ENCODE data around the gene IL22RA2.

IL22RA2 gene

GRCh38 chr6:137185290-137185689, 11.8 kb upstream of the IL22RA2 start:
- Histone ChIP-seq H2AK5ac (ENCODE audit: low read depth, low read length) (no peak overlapping the region), H2BK120ac (ENCODE audit: low read depth, low read length) (no peak overlapping the region), H3K18ac (ENCODE audit: low read length) (no peak overlapping the region), H2BK5ac (ENCODE audit: low read length) (no peak overlapping the region), H3K9me3 (replicated peaks in 1 of 2; ENCODE audit: control insufficient read depth in 2 of 2, insufficient read depth in 1 of 2, low read depth in 1 of 2, low read length in 2 of 2) (peaks cover 10 to 21% of the 10 kb centered on the region in 2 donors), H3K79me1 (ENCODE audit: low read depth, low read length) (no peaks in the 10 kb centered on the region), H3K4me2 (ENCODE audit: insufficient read depth, low read length, poor library complexity, severe bottlenecking) (no peak overlapping the region), H2BK15ac (ENCODE audit: low read length) (no peak overlapping the region), H3K4me1 (ENCODE audit: control insufficient read depth in 2 of 2, insufficient read depth in 1 of 2, low read depth in 1 of 2, low read length in 2 of 2) (no peaks in the 10 kb centered on the region), H3K4me3 (ENCODE audit: low read length in 2 of 2) (no peak overlapping the region), H2AFZ (ENCODE audit: low read length) (no peak overlapping the region), H4K8ac (ENCODE audit: low read depth, low read length) (no peak overlapping the region), H2BK12ac (ENCODE audit: low read length) (no peak overlapping the region), H4K91ac (ENCODE audit: low read depth, low read length, poor library complexity) (no peak overlapping the region), H3K14ac (ENCODE audit: low read length) (no peak overlapping the region), H3K27me3 (ENCODE audit: control insufficient read depth in 3 of 3, insufficient read depth in 3 of 3, low read depth in 1 of 3, low read length in 3 of 3) (no peaks in the 10 kb centered on the region), H3K36me3 (replicated peaks in 1 of 2; ENCODE audit: control insufficient read depth in 2 of 2, insufficient read depth in 2 of 2, low read length in 2 of 2) (no peaks in the 10 kb centered on the region), H3K27ac (replicated peaks; ENCODE audit: low read length) (no peak overlapping the region), H3K4ac (ENCODE audit: low read length) (no peak overlapping the region), H3K23ac (ENCODE audit: low read depth, low read length, poor library complexity) (no peak overlapping the region), H3K9ac (ENCODE audit: low read depth, low read length, poor library complexity) (no peak overlapping the region)
- DNase-seq (ENCODE audit: low spot score) = no peak
- WGBS, 2 donors (ENCODE audit: extremely low coverage in 2 of 2, insufficient read length in 2 of 2, insufficient replicate concordance in 1 of 2) = no CpG with 5 or more reads among the region's 3 CpGs

DNA sequence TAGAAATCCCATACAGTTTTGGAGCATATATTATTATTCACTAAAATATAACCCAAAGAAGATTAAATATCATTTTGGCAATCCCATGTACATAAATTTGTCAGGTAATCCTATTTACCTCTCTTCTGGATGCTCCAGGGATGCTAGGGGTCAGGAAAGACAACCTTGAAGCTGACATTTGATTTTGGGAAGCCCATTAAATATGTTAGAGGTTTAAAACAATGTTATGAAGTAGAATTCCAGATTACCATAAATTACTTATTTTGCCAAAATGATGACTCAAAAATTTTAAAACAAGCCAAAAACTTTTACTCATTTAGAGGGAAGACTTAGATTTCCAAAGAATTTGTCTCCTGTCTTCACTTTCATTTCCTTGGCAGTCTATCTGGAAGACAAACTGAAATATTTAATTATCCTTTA, 9.2 kb upstream of the IL22RA2 start:
- H3K9ac ChIP-seq (ENCODE audit: low read depth, low read length, poor library complexity) = no peak overlapping the region
- H4K8ac ChIP-seq (ENCODE audit: low read depth, low read length) = no peak overlapping the region
- H2BK12ac ChIP-seq (ENCODE audit: low read length) = no peak overlapping the region
- no peak overlapping the region for H4K91ac ChIP-seq (ENCODE audit: low read depth, low read length, poor library complexity)
- no peak overlapping the region for H3K23ac ChIP-seq (ENCODE audit: low read depth, low read length, poor library complexity)
- H3K4me3 ChIP-seq (ENCODE audit: low read length in 2 of 2) = no peak overlapping the region
- H3K4me1 ChIP-seq (ENCODE audit: control insufficient read depth in 2 of 2, insufficient read depth in 1 of 2, low read depth in 1 of 2, low read length in 2 of 2) = no peaks in the 10 kb centered on the region
- no peak overlapping the region for H2AFZ ChIP-seq (ENCODE audit: low read length)
- H3K14ac ChIP-seq (ENCODE audit: low read length) = no peak overlapping the region
- no peak overlapping the region for H2BK15ac ChIP-seq (ENCODE audit: low read length)
- H2AK5ac ChIP-seq (ENCODE audit: low read depth, low read length) = no peak overlapping the region
- H3K18ac ChIP-seq (ENCODE audit: low read length) = no peak overlapping the region
- no peaks in the 10 kb centered on the region for H3K79me1 ChIP-seq (ENCODE audit: low read depth, low read length)
- H3K36me3 ChIP-seq (replicated peaks in 1 of 2; ENCODE audit: control insufficient read depth in 2 of 2, insufficient read depth in 2 of 2, low read length in 2 of 2) = peaks cover 0 to 2% of the 10 kb centered on the region in 2 donors
- H2BK120ac ChIP-seq (ENCODE audit: low read depth, low read length) = no peak overlapping the region
- no peak overlapping the region for H3K4me2 ChIP-seq (ENCODE audit: insufficient read depth, low read length, poor library complexity, severe bottlenecking)
- H3K27me3 ChIP-seq (ENCODE audit: control insufficient read depth in 3 of 3, insufficient read depth in 3 of 3, low read depth in 1 of 3, low read length in 3 of 3) = no peaks in the 10 kb centered on the region
- DNase-seq (ENCODE audit: low spot score) = no peak
- no peak overlapping the region for H2BK5ac ChIP-seq (ENCODE audit: low read length)
- H3K9me3 ChIP-seq (replicated peaks in 1 of 2; ENCODE audit: control insufficient read depth in 2 of 2, insufficient read depth in 1 of 2, low read depth in 1 of 2, low read length in 2 of 2) = peaks cover 6 to 26% of the 10 kb centered on the region in 2 donors
- no peak overlapping the region for H3K27ac ChIP-seq (replicated peaks; ENCODE audit: low read length)
- no peak overlapping the region for H3K4ac ChIP-seq (ENCODE audit: low read length)

DNA sequence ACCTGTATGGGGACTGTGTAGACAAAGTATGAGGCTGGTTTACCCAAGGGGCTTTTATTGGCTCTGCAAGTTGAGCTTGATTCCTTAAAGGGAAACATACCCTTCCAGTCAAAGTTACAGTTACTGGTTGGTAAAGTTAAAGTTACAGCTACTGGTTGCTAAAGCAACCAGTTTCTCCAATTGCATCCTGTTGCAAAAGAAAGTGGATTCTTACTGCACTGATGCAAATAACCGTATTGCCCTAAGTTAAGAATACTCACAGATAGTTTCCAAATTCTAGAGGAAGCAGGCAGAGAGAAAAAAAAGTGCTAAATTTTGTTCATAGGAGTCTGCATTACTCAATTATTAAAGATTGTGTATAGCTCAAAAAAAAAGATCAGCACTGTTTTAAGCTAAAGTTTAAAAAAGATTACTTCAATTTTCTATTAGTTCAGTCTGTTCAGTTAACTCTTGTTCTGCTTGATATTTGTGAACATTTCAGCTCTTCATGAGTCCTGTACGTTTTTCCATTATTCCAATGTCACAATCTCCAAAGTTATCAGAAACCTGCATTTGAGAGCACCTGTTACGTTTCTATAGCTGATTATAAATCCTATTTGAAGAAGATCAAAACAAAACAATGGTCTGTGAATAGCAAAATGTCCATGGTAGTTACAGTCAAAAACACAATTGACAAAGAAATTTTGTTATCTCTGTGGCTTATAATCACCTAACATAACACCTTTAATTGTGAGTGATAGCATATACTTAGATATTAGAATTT, 8.6 kb upstream of the IL22RA2 start:
- H3K4me1 ChIP-seq (ENCODE audit: control insufficient read depth in 2 of 2, insufficient read depth in 1 of 2, low read depth in 1 of 2, low read length in 2 of 2) = no peaks in the 10 kb centered on the region
- H3K9me3 ChIP-seq (replicated peaks in 1 of 2; ENCODE audit: control insufficient read depth in 2 of 2, insufficient read depth in 1 of 2, low read depth in 1 of 2, low read length in 2 of 2) = peaks cover 6 to 23% of the 10 kb centered on the region in 2 donors
- DNase-seq (ENCODE audit: low spot score) = no peak

DNA sequence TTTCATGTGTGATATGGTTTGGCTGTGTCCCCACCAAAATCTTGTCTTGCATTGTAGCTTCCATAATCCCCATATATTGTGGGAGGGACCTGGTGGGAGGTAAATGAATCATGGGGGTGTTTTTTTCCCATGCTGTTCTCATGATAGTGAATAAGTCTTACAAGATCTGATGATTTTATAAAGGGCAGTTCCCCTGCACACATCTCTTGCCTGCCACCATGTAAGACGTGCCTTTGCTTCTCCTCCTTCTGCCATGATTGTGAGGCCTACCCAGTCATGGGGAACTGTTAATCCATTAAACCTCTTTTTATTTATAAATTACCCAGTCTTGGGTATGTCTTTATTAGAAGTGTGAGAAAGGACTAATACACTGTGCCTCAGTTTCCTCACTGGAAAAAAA, 4.2 kb upstream of the IL22RA2 start:
- H3K4me2 ChIP-seq (ENCODE audit: insufficient read depth, low read length, poor library complexity, severe bottlenecking) = no peak overlapping the region
- no peak for DNase-seq (ENCODE audit: low spot score)
- H3K9ac ChIP-seq (ENCODE audit: low read depth, low read length, poor library complexity) = no peak overlapping the region
- no peak overlapping the region for H3K18ac ChIP-seq (ENCODE audit: low read length)
- peaks cover 0 to 2% of the 10 kb centered on the region in 2 donors for H3K36me3 ChIP-seq (replicated peaks in 1 of 2; ENCODE audit: control insufficient read depth in 2 of 2, insufficient read depth in 2 of 2, low read length in 2 of 2)
- H3K4ac ChIP-seq (ENCODE audit: low read length) = no peak overlapping the region
- no peaks in the 10 kb centered on the region for H3K27me3 ChIP-seq (ENCODE audit: control insufficient read depth in 3 of 3, insufficient read depth in 3 of 3, low read depth in 1 of 3, low read length in 3 of 3)
- H3K23ac ChIP-seq (ENCODE audit: low read depth, low read length, poor library complexity) = no peak overlapping the region
- no peak overlapping the region for H3K27ac ChIP-seq (replicated peaks; ENCODE audit: low read length)
- no peak overlapping the region for H2BK120ac ChIP-seq (ENCODE audit: low read depth, low read length)
- H2BK5ac ChIP-seq (ENCODE audit: low read length) = no peak overlapping the region
- no peak overlapping the region for H4K8ac ChIP-seq (ENCODE audit: low read depth, low read length)
- WGBS, 2 donors (ENCODE audit: extremely low coverage in 2 of 2, insufficient read length in 2 of 2, insufficient replicate concordance in 1 of 2) = no CpG with 5 or more reads among the region's 1 CpG
- no peak overlapping the region for H3K4me3 ChIP-seq (ENCODE audit: low read length in 2 of 2)
- no peak overlapping the region for H3K14ac ChIP-seq (ENCODE audit: low read length)
- H2BK15ac ChIP-seq (ENCODE audit: low read length) = no peak overlapping the region
- H2AFZ ChIP-seq (ENCODE audit: low read length) = no peak overlapping the region
- H2BK12ac ChIP-seq (ENCODE audit: low read length) = no peak overlapping the region
- H4K91ac ChIP-seq (ENCODE audit: low read depth, low read length, poor library complexity) = no peak overlapping the region
- H2AK5ac ChIP-seq (ENCODE audit: low read depth, low read length) = no peak overlapping the region
- no peaks in the 10 kb centered on the region for H3K4me1 ChIP-seq (ENCODE audit: control insufficient read depth in 2 of 2, insufficient read depth in 1 of 2, low read depth in 1 of 2, low read length in 2 of 2)
- H3K79me1 ChIP-seq (ENCODE audit: low read depth, low read length) = no peaks in the 10 kb centered on the region
- peaks cover 0 to 10% of the 10 kb centered on the region in 2 donors for H3K9me3 ChIP-seq (replicated peaks in 1 of 2; ENCODE audit: control insufficient read depth in 2 of 2, insufficient read depth in 1 of 2, low read depth in 1 of 2, low read length in 2 of 2)

More for the DNA sequence above, 8.6 kb upstream of the IL22RA2 start:
- H3K4me3 ChIP-seq (ENCODE audit: low read length in 2 of 2) = no peak overlapping the region
- H3K23ac ChIP-seq (ENCODE audit: low read depth, low read length, poor library complexity) = no peak overlapping the region
- H3K36me3 ChIP-seq (replicated peaks in 1 of 2; ENCODE audit: control insufficient read depth in 2 of 2, insufficient read depth in 2 of 2, low read length in 2 of 2) = peaks cover 0 to 2% of the 10 kb centered on the region in 2 donors
- no peak overlapping the region for H4K8ac ChIP-seq (ENCODE audit: low read depth, low read length)
- no peak overlapping the region for H3K4ac ChIP-seq (ENCODE audit: low read length)
- no peaks in the 10 kb centered on the region for H3K27me3 ChIP-seq (ENCODE audit: control insufficient read depth in 3 of 3, insufficient read depth in 3 of 3, low read depth in 1 of 3, low read length in 3 of 3)
- H3K79me1 ChIP-seq (ENCODE audit: low read depth, low read length) = no peaks in the 10 kb centered on the region
- H2BK15ac ChIP-seq (ENCODE audit: low read length) = no peak overlapping the region
- no peak overlapping the region for H4K91ac ChIP-seq (ENCODE audit: low read depth, low read length, poor library complexity)
- H2AFZ ChIP-seq (ENCODE audit: low read length) = no peak overlapping the region
- H3K18ac ChIP-seq (ENCODE audit: low read length) = no peak overlapping the region
- H2BK5ac ChIP-seq (ENCODE audit: low read length) = no peak overlapping the region
- H2BK12ac ChIP-seq (ENCODE audit: low read length) = no peak overlapping the region
- no peak overlapping the region for H3K4me2 ChIP-seq (ENCODE audit: insufficient read depth, low read length, poor library complexity, severe bottlenecking)
- WGBS, 2 donors (ENCODE audit: extremely low coverage in 2 of 2, insufficient read length in 2 of 2, insufficient replicate concordance in 1 of 2) = no CpG with 5 or more reads among the region's 3 CpGs
- H2AK5ac ChIP-seq (ENCODE audit: low read depth, low read length) = no peak overlapping the region
- H2BK120ac ChIP-seq (ENCODE audit: low read depth, low read length) = no peak overlapping the region
- no peak overlapping the region for H3K27ac ChIP-seq (replicated peaks; ENCODE audit: low read length)
- H3K14ac ChIP-seq (ENCODE audit: low read length) = no peak overlapping the region
- no peak overlapping the region for H3K9ac ChIP-seq (ENCODE audit: low read depth, low read length, poor library complexity)
